GM19023 (cell line): ENCODE data around the gene PRKACG.
"Not testable (repeated sequence)": the region's sequence is repeated elsewhere in the genome, so short reads cannot be mapped to it uniquely, and the experiment has no call there.

ENCODE experiments used
- ATAC-seq: cut with Tn5 transposase; IDR thresholded peaks from one replicate; pipeline ENCODE4 v1.9.1; 2021; ENCODE audit warnings: mild to moderate bottlenecking, moderate library complexity; ENCODE audit not compliant: unreplicated experiment

The PRKACG gene

GRCh38 chr9:69027355-69028097, 13.6 kb upstream of the PRKACG start:
- peak; percentile 71 for ATAC-seq

GRCh38 chr9:69023650-69024049, 9.7 kb upstream of the PRKACG start:
- no peak for ATAC-seq

DNA sequence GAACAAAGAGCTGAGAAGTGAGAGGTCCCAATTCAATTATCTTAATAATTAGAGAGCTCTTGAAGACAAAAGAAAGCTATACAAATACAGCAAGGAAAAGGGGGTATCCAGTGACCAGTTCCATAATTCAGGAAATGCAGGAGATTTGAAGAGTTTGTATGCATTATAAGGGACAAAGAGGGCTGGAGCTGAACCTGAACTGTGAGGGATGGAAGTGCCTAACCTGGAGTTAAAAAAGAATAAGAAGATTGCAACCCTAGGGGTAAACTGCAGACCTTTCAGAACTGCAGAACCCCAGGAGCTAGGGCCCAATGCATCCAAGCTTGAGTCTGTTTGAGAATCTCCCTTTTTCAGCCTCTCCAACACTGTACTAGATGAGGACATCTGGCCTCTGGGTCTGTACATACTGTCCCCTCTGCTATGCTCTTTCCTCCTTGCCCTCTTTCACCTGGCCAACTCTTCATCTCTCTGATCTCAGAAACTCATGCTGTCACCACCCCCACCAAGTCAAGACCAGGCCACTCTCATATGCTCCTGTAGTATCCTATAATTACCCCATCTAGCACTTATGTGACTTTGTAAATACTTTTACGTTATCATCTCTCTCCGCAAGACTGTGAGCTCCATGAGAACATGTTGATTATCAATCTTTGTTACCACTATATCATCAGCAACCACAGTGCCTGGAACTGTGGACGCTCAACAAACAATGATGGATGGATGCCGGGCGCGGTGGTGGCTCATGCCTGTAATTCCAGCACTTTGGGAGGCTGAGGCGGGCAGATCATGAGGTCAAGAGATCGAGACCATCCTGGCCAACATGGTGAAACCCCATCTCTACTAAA, 6.6 kb upstream of the PRKACG start:
- ATAC-seq: no peak

DNA sequence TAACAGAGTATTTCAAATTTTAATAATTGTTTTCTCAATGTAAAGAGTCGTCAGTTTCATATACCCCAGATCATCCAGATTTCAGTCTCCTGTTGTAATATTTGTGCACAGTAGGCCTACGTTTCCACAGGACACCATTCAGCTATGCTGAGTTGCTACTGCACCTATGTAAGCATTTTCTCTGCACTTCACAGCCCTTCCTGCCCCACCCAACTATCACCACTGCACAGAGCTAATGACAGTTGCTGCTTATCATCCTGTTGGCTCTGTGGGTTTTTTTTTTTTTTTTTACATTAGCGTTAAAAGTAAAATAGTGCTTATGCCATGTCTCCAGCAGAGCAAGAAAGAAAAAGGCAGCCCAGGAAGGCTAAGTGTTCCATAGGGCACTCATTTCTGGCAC, 5.9 kb upstream of the PRKACG start:
- ATAC-seq: no peak

DNA sequence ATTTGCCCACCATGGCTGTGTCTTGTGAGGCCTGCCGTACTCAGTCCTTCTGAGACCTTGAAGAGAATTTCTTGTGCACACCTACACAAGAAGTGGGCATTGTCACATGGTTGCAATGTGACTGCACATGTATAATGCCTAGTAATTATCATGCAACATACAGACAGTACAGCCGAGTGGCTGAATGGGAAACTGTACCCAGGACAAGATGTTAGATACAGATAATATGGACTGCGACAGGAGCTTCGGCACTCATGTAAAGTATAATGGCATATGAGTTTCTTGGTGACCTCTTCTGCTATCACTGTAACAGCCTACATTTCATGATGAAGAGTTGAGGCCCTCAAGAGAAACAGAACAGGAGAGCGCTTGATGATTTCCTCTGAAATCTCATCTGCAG, 4.8 kb upstream of the PRKACG start:
- no peak for ATAC-seq

DNA sequence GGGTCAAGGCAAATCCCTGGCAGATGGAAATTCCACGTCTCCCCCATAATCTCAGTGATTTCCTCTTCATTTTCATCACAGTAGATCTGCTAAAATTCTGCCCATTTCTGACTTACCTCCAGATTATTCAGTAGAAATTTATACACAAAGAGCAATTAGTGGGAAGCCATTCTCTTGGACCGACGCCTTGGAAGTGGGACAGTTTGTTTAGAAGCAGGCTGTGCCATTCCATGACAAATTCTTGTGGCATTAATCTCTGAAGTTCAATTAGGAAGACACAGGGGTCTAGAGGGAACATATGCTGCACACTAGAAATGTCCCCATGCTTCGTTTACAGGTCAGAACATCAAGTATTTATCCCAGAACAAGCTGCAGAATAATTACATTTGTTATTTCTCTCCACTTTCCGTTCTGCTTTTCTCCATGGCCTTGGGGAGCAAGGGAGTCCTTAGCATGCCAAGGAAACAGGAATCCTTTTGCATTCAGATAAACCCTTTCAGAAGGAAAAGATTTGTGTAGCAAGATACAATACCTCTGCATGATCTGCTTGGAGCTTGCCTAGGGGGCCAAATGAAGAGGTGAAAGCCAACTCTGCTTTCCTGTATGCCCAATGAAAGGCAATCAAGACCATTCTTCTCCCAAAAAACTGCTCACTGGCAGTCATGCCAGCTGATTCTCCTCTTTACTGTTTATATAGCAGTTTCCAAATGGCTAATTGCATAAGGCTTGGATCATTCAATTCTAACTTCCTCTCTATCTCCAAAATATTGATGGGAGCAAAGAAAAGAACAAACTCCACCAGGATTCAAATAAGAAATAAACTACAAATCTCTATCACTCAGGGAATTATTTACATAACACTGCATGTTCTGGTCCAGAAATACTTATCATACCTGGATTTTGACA, 2.5 kb upstream of the PRKACG start:
- no peak for ATAC-seq

DNA sequence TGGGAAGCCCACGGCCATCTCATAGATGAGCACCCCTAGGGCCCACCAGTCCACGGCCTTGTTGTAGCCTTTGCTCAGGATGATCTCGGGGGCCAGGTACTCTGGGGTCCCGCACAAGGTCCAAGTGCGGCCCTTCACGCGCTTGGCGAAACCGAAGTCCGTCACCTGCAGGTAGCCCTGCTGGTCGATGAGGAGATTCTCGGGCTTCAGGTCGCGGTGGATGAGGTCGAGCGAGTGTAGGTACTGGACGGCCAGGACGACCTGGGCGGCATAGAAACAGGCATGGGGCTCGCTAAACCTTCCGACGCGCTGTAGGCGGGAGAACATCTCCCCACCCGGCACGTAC, 558 bp downstream of the PRKACG start:
- no peak for ATAC-seq

GRCh38 chr9:69012696-69013381, 1.1 kb downstream of the PRKACG start:
- ATAC-seq: no peak

DNA sequence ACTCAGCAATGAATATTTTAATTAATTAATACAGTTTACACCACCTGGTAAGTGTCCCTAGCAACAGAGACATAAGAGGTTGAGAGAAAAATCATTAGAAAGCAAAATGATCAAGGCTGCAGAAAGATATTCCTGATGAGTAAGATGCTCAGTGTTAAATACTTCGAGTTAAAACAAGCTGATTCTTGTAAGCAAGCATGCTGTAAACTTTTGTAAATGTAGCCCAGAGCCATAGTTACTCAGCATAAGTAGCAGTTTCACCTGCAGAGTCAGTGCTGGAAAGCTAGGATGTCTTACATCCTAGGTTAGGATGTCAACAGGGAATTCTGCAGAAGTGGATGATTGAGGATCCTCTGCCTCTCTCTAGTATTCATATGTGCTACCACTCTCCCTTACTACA, 4.2 kb downstream of the PRKACG start:
- ATAC-seq: no peak

DNA sequence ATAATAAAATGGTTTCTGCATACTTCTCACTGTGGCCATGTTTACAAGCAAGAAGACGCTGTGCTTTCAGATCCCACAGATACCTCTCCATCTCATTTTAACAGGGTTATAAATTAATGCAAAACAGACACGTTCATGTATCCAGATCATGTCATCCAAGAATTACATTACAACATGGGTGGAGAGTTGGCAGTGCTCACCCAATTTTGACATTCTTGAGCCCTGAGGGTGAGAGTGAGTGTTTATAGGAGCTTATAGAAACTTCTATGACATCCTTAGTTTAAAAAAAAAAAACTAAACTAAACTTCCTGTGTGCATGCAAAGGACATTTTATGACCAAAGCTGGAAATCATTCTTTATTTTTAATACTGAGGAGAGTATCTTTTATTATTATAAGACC, 9.1 kb downstream of the PRKACG start:
- ATAC-seq: no peak

- no peak for ATAC-seq
Observed at GRCh38 chr9:69003051-69003450, 10.9 kb downstream of the PRKACG start.

GRCh38 chr9:69001921-69002320, 12.0 kb downstream of the PRKACG start:
- ATAC-seq: no peak

DNA sequence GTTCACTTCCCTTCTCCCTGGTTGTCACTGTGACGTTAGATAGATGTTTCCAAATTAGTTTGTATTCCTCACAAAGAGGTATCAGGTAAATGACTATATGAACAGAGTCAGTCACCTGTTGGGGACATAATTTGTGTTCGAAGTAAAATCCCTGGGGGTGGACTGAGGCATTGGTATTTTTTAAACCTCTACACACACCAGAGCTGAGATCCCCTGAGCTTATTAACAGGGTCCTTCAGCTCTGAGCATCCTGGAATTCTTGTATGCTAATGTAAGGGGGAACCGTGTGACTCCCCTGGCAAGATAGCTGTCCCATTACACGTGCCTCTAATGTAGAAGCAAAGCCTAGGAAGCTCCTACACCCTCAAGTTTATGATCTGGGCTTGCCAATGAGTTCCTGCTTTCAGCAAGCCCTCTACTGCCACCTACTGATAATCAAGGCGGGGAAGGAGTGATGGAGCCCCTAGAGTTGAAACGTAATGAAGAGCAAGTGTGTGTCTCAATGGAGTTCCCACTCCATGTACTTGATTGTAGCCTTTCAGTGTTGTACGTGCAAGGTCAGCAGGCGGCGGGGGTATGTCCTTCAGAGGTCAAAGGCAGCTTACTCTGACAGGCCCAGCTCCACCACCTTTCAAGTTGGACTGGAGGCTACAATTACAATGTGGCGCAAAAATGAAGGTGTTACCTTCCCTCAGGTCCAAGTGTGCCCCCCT, 14.4 kb downstream of the PRKACG start:
- peak; percentile 79 for ATAC-seq

- no peak for ATAC-seq
Observed at GRCh38 chr9:68998812-68999211, 15.1 kb downstream of the PRKACG start.

GRCh38 chr9:68998385-68998784, 15.5 kb downstream of the PRKACG start:
- ATAC-seq: no peak

DNA sequence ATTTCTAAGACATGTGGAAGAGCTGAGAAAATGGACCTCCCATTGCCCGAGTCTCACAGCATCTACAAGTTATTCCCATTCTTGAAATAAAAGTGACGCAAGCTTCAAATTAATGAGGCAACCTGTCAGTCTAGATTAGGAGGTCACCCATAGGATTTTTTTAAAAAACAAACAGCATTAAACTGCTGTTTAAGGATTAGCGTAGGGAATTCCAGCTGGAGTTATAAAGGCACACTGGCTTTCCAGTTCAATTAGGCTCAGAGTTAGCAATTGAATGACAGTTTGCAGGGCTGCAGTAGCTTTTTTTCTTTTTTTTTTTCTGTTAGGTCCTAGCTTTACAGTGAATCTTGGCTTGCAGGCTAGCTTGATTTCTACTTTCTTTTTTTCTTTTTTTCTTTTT, 16.2 kb downstream of the PRKACG start:
- ATAC-seq: no peak

DNA sequence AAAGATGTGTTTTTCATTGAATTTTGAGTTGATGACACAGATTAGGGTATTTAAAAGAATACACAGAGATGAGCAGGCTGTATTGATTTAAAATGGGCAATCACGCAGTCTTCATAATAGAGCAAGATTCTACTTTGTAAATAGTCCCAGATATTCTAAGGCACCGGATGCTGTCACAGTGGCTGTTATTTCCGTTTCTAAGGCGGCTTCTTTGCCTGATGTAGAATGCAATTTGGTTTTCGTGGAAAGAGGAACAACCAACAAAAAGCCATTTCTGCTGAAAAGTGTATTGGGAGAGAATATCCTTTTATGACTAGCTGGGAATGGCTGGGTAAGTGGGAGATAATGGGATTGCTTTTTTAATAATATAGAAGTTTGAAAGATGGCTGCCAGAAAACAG, 17.5 kb downstream of the PRKACG start:
- no peak for ATAC-seq

- ATAC-seq: no peak
Observed at GRCh38 chr9:68995776-68996175, 18.1 kb downstream of the PRKACG start.

DNA sequence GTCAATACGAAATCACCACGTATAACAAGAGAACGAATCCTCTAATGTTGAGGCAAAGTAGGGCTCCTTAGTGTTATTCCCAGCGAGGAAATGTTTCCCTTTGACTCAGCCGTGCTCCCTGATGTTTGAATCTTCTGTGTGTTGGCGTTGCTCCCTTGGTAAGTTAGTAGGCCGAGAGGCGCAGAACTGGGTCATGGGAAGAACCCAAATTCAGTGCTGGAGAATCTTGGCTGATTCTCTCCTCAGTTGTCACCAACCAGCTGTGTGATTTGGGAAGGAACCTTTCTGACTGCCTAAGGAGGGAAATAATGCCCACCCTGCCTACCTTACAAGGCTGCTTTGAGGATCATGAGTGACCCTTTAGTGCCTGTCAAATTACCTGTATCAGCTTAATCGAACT, 22.5 kb downstream of the PRKACG start:
- ATAC-seq: no peak

DNA sequence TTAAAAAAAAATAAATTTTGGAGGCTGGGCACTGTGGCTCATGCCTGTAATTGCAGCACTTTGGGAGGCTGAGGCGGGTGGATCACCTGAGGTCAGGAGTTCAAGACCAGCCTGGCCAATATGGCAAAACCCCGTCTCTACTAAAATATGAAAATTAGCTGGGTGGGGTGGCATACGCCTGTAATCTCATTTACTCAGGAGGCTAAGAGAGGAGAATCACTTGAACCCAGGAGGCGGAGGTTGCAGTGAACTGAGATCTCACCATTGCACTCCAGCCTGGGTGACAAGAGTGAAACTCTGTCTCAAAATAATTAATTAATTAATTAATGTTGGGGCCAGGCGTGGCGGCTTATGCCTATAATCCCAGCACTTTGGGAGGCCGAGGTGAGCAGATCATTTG, 27.0 kb downstream of the PRKACG start:
- not testable (repeated sequence) for ATAC-seq
